ENCODE measurements around the gene PARM1.

DNA sequence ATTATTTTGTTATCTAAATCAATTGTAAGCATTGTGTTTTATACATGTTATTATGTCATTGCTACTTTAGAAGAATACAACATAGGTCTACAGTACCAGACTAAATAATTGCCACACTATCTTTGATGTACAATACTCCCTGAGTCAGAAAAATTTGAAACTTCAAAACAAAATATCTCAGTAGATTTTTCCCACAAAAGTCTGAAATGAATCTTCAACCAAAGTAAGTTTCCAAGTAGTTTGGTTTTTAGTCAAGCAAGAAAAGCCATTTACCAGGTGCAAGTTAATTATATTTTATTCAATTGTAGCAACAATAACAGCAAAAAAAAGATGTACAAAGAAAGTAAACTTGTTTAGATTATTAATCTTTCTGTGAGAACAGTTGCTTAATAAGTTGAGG is 11.4 kb upstream of the PARM1 start:
- no peak for TF ChIP-seq CTCF (conservative IDR thresholded peaks at IDR 0.05)
- no peak for TF ChIP-seq ZFX (IDR thresholded peaks at IDR 0.05)
